AG04449 (cell line): ENCODE data around the gene SNX19.

ENCODE experiments used
- CTCF ChIA-PET: fragments of 350-600 bp; formaldehyde crosslinking; extraction: SDS; loops from one replicate; lab custom pipeline; 2021; ENCODE audit warnings: antibody characterized with exemption; lab: Yijun Ruan, JAX
- POLR2A ChIA-PET: fragments of 400-600, 350-600 bp; formaldehyde crosslinking; extraction: SDS; loops from one replicate; lab custom pipeline; 2020; ENCODE audit warnings: antibody characterized with exemption, inconsistent platforms; lab: Yijun Ruan, JAX
- DNase-seq: peaks from one replicate; pipeline ENCODE4 v3.0.0-alpha.2; 2010; ENCODE audit warnings: low read depth, low spot score
- H3K4me3 ChIP-seq: 2 replicates; pipeline ENCODE4 v1.5.1; 2011; ENCODE audit warnings: low read depth, mild to moderate bottlenecking, control low read depth, low read length
- CTCF ChIP-seq: IDR thresholded peaks from one replicate; pipeline ENCODE4 v1.5.1; 2011; ENCODE audit warnings: mild to moderate bottlenecking, moderate library complexity, low read length, control low read depth, inconsistent platforms; ENCODE audit not compliant: insufficient read depth; ENCODE audit errors: missing control alignments

Gene SNX19

GRCh38 chr11:130832566-130833425, 83.5 kb downstream of the SNX19 start:
- ChIA-PET POLR2A (no interaction called here), CTCF (interaction anchor here (0.6 to 4.1 kb wide), 5 partner anchors 13 to 398 kb away, joined by 3 to 30 read pairs (median 4); no protein-coding TSS in a partner anchor)
- DNase-seq: no peak
- H3K4me3 ChIP-seq: no peak overlapping the region
- no peak for TF ChIP-seq CTCF

DNA sequence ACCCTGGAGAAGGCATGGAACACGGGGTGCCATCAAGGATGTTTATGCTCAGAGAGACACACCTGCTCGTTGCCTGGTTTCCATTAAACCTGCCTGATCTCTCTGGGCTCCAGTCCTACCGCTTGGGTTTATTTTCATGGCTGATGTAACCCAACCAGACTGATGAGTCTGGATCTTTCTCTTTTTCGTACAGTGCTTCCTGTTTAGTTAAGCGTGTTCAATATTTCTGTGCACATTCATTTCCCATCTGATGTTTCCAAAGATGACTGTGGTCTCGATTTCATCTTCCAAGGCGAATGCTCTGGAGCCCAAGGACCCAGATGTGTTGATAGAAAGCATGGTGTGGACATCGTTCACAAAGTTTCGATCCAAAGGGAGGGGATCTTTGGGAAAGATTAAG, 84.3 kb downstream of the SNX19 start:
- POLR2A ChIA-PET: no interaction called here
- TF ChIP-seq CTCF: no peak
- CTCF ChIA-PET: interaction anchor here (0.6 to 13.1 kb wide), 3 partner anchors 8 to 398 kb away, joined by 3 to 201 read pairs (median 3); no protein-coding TSS in a partner anchor
- H3K4me3 ChIP-seq: no peak overlapping the region
- no peak for DNase-seq

- no peak for DNase-seq
- ChIA-PET POLR2A (no interaction called here), CTCF (interaction anchor here (0.8 to 13.1 kb wide), 5 partner anchors 8 to 397 kb away, joined by 3 to 201 read pairs (median 7); no protein-coding TSS in a partner anchor)
- TF ChIP-seq CTCF: no peak
- H3K4me3 ChIP-seq: no peak overlapping the region
These were observed 84.8 kb downstream of the SNX19 start for GRCh38 chr11:130831506-130831905.

DNA sequence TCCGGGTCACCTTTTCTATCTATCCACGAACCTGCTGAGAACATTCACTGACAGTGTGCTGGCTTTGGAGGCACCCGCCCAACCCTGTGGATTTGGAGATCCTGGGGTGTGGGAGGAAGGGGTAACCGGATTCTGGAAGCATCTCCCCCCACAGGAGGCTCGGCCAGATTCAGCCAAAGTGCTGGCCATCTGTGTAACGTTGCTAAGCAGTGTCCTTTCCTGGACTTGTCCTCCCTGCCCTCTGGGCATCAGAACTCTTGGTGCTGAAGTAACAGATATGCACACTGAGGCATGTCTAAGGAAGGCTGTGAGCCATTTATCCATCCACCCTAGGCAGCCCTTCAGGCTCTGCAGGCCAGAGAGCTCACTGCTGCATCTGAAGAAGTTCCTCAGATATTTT, 85.7 kb downstream of the SNX19 start:
- CTCF ChIA-PET: interaction anchor here (0.8 to 13.1 kb wide), 7 partner anchors 9 to 396 kb away, joined by 3 to 201 read pairs (median 3); no protein-coding TSS in a partner anchor
- no peak for TF ChIP-seq CTCF
- H3K4me3 ChIP-seq: no peak overlapping the region
- POLR2A ChIA-PET: no interaction called here
- no peak for DNase-seq

- TF ChIP-seq CTCF: no peak
- no peak for DNase-seq
- no peak overlapping the region for H3K4me3 ChIP-seq
- POLR2A ChIA-PET: no interaction called here
- CTCF ChIA-PET: interaction anchor here (1.0 to 13.1 kb wide), 5 partner anchors 16 to 396 kb away, joined by 3 to 201 read pairs (median 7); no protein-coding TSS in a partner anchor
These were observed 86.3 kb downstream of the SNX19 start for GRCh38 chr11:130829920-130830511.

DNA sequence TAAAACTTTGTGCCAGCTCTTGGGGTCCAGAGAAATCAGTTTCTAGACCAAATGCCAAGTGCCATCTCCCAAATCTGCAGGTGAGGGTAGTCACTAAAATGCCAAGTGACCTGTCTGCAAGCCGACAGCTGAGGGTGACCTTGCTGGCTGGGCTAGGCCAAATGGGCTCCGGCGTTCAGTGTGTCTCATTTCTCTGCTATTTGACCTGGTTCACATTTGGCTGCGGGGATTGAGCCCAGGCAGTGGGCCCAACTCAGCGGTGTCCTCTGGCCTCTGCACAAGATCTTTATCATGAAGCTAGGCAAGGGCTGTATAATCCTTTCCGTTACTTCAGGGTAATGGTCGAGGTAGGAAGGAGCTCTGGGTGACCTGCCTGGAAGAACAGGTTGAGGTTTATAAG, 87.5 kb downstream of the SNX19 start:
- no peak for TF ChIP-seq CTCF
- H3K4me3 ChIP-seq: no peak overlapping the region
- ChIA-PET CTCF (interaction anchor here (1.0 to 13.1 kb wide), 15 partner anchors 9 to 395 kb away, joined by 3 to 201 read pairs (median 4); no protein-coding TSS in a partner anchor), POLR2A (no interaction called here)
- no peak for DNase-seq
